HEK293T (cell line): Measurements from ENCODE around the gene AEBP1.

Source experiments
- PKNOX1 ChIP-seq: fragments of 450-650 bp; IDR thresholded peaks from 2 replicates; pipeline ENCODE4 v1.6.1; 2016
- SP1 ChIP-seq: fragments of 450-650 bp; IDR thresholded peaks from 2 replicates; pipeline ENCODE4 v1.6.1; 2017
- SUZ12 ChIP-seq: fragments of 450-650 bp; IDR thresholded peaks from 2 replicates; pipeline ENCODE4 v1.6.1; 2016; ENCODE audit warnings: mild to moderate bottlenecking
- TARDBP ChIP-seq: fragments of 450-650 bp; IDR thresholded peaks from 2 replicates; pipeline ENCODE4 v1.6.1; 2016

GRCh38 chr7:44136731-44137130 lies 32.6 kb downstream of the AEBP1 start:
- TF ChIP-seq TARDBP: no peak
- TF ChIP-seq SUZ12: no peak
- no peak for TF ChIP-seq SP1
- TF ChIP-seq PKNOX1: no peak
